Right cardiac atrium (tissue), 5 donors: Measurements from ENCODE around the gene DPP10. TPM values are rescaled to one million over a fixed set of nuclear protein-coding genes. Genes with fewer than 3 reads are reported as not detected.
"Not testable (repeated sequence)": the region's sequence is repeated elsewhere in the genome, so short reads cannot be mapped to it uniquely, and the experiment has no call there.

ENCODE experiments used
- ATAC-seq, 2 donors: fragments of 200-7000 bp; cut with Tn5 transposase; one replicate each; pipeline versions ENCODE4 v1.8.0 to v1.9.1; 2020; ENCODE audit warnings: moderate library complexity in 2 of 2, mild to moderate bottlenecking in 1 of 2
- DNase-seq, 3 donors: peaks; one replicate each; pipeline ENCODE4 v3.0.0-alpha.2; 2020
- H3K27ac ChIP-seq: one replicate; pipeline ENCODE4 v1.5.1; 2013; ENCODE audit warnings: mild to moderate bottlenecking, low read length, control low read depth, moderate library complexity
- H3K27me3 ChIP-seq: one replicate; pipeline ENCODE4 v1.6.1; 2013; ENCODE audit not compliant: control insufficient read depth, insufficient read depth
- H3K4me1 ChIP-seq: one replicate; pipeline ENCODE4 v1.6.1; 2013; ENCODE audit warnings: low read length; ENCODE audit not compliant: control insufficient read depth, insufficient read depth
- H3K4me3 ChIP-seq: one replicate; pipeline ENCODE4 v1.5.1; 2013; ENCODE audit warnings: low read length, control low read depth
- H3K9me3 ChIP-seq: one replicate; pipeline ENCODE4 v1.6.1; 2013; ENCODE audit warnings: low read length; ENCODE audit not compliant: control insufficient read depth
- WGBS: extraction: QIAGEN DNeasy Blood & Tissue Kit; methylation state at CpG from one replicate; pipeline ENCODE4 v1.1.7; 2013; 5-methylcytosine and 5-hydroxymethylcytosine counted together
- intact Hi-C, 4 donors: fragments of 100-400 bp; cut with DNase I; formaldehyde crosslinking; loops; one replicate each; pipeline versions ENCODE4 v1.11.0 to v1.14.0; 2022 to 2023
- polyA plus RNA-seq: library from polyadenylated mRNA; stranded (reverse); fragments of 200-250 nt; gene quantifications from one replicate; pipeline ENCODE4 v1.2.3, GENCODE V29; 2013
- total RNA-seq, 4 donors: library from RNA; stranded (reverse); fragmentation: NEBNext Ultra II Directional; extraction: Animal tissue kit (Norgen Biotek cat#: 25700); gene quantifications; one replicate each; pipeline ENCODE4 v1.2.1, GENCODE V29; 2021
- donor health status: healthy with polysubstance abuse.
- donor health status: DM: no; HTN: yes; CAD: no.
- donor health status: DM: no; HTN: no; CAD: no.
- donor health status: DM: no; HTN: yes; CAD: no; lungs with severe emphysema.
- donor health status: DM: yes; HTN: yes; CAD: no.

DPP10 gene
- total and polyA plus RNA-seq, 5 donors, result 0.05 to 0.74 (median 0.23) TPM; not detected in 2

DNA sequence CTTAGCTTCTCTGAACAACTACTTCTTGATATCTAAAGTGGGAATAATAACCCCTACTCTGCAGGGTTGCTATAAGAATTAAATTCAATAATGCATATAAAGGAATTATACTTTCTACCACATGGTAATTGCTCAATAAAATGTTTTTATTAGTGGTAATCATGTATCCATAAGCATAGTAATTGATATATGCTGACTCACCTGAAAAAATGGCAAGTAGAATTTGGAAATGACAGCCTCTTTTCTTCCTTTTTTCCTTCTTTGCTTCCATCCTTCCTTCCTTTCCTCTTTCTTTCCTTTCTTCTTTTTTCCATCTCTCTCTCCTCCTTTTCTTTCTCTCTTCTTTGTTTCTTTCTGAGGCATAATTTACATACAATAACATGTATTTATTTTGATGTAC is 65.3 kb downstream of the DPP10 start:
- DNase-seq, result no peak
- H3K27me3 ChIP-seq, result no peaks in the 10 kb centered on the region
- no peaks in the 10 kb centered on the region for H3K4me1 ChIP-seq
- H3K4me3 ChIP-seq, result no peak overlapping the region
- ATAC-seq, result no peak
- H3K27ac ChIP-seq, result no peak overlapping the region
- intact Hi-C loops, result no loop called here
- no peaks in the 10 kb centered on the region for H3K9me3 ChIP-seq

DNA sequence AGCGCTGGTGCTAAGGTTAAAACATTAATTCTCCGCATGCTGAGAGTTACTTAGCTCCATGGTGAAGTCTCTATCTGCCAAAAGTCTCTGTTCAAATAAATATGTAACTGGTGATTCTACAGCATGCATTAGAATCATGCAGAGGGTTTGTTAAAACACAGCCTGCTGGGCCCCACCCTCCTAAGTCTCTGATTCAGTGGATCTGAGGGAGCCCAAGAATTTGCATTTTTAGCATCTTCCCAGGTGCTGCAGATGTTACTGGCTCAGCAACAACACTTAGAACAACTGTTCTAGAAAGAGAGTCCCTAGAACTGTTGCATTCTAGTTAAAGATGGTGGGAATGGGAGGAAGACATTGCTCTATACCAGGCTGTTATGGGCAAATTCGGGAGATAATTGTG is 73.4 kb downstream of the DPP10 start:
- no peak overlapping the region for H3K27ac ChIP-seq
- no peak overlapping the region for H3K4me3 ChIP-seq
- no peaks in the 10 kb centered on the region for H3K27me3 ChIP-seq
- H3K9me3 ChIP-seq, result no peaks in the 10 kb centered on the region
- DNase-seq (no peak), ATAC-seq (no peak)
- WGBS, result 84% methylated on average over 3 of the region's 3 CpGs
- intact Hi-C loops, result no loop called here
- no peaks in the 10 kb centered on the region for H3K4me1 ChIP-seq

DNA sequence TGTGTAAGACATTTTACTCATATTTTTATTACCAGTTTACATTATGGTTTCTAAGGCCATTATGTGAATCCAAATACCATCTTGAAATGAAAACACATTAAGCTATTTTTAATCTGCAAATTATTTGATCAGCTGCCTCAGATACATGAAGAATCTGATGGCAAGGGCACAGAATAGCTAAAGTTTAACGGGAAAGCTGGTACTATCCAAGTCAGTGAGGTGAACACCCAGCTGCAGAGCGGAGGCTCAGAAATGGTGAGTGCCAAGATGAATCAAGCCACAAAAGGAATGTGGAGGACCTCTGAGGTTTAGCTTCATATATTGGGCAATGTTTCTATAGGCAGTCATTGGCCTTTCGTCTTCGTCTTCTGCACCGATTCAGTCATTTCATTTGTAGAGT is 75.1 kb downstream of the DPP10 start:
- DNase-seq (no peak), ATAC-seq (no peak)
- intact Hi-C loops, result no loop called here
- Histone ChIP-seq H3K27ac (no peak overlapping the region), H3K4me3 (no peak overlapping the region), H3K27me3 (no peaks in the 10 kb centered on the region), H3K9me3 (no peaks in the 10 kb centered on the region), H3K4me1 (no peaks in the 10 kb centered on the region)
- WGBS, result 96% methylated on average over 5 of the region's 5 CpGs

DNA sequence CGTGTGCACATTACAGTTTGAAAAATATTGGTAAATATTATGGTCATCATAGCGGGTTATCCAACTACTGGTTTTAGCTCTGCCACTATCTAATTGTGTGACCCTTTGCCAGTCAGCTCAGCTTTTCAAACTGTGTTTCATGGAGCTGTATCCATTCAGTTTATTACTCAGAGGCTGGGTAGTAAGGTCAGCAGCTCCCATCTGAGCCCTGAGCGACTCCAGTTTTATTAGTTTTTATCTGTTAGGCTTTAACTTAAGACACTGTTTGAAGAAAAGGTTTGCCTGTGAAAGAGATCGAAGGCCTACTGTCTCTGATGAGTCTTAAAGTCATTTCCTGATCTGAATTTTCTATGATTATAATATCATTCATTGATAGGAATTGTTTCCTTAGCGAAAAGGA is 76.3 kb downstream of the DPP10 start:
- Histone ChIP-seq H3K27me3 (no peaks in the 10 kb centered on the region), H3K9me3 (no peaks in the 10 kb centered on the region), H3K4me1 (no peaks in the 10 kb centered on the region), H3K27ac (no peak overlapping the region), H3K4me3 (no peak overlapping the region)
- 90% methylated on average over 5 of the region's 5 CpGs for WGBS
- no peak for DNase-seq
- intact Hi-C loops, result no loop called here
- no peak for ATAC-seq

DNA sequence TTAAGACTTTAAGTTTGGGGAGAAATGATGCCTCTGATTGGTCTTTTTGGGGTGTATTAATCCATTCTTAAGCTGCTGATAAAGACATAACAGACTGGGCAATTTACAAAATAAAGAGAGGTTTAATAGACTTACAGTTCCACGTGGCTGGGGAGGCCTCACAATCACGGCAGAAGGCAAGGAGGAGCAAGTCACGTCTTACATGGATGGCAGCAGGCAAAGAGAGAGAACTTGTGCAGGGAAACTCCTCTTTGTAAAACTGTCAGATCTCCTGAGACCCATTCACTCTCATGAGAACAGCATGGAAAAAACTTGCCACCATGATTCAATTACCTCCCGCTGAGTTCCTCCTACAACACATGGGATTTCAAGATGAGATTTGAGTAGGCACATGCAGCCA is 80.2 kb downstream of the DPP10 start:
- H3K4me1 ChIP-seq, DNase-seq, ATAC-seq, H3K27me3 ChIP-seq, H3K4me3 ChIP-seq, intact Hi-C loops, H3K27ac ChIP-seq, H3K9me3 ChIP-seq: not testable (repeated sequence)
- 85% methylated on average over 4 of the region's 4 CpGs for WGBS

DNA sequence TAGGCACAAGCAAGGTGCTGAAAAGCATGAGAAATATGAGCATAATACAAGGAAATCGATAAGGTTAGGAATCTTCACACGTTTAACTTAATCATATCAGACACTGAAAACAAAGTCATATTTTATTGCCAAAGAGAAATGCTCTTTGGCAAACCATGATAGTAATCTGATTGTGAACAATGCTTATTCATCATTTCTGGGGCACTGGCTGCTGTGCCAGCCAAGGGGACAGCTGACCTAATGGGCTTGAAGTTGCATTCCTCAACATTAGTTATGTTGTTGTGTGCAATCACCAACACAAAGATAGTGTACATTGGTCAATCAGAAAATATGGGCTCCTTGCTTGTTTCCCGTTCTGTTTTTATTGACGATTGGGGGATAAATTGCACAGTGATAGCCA is 83.5 kb downstream of the DPP10 start:
- Histone ChIP-seq H3K9me3 (no peaks in the 10 kb centered on the region), H3K27me3 (no peaks in the 10 kb centered on the region), H3K4me1 (no peaks in the 10 kb centered on the region), H3K27ac (no peak overlapping the region), H3K4me3 (no peak overlapping the region)
- no peak for DNase-seq
- WGBS, result 82% methylated on average over 4 of the region's 4 CpGs
- intact Hi-C loops, result no loop called here
- ATAC-seq, result no peak

DNA sequence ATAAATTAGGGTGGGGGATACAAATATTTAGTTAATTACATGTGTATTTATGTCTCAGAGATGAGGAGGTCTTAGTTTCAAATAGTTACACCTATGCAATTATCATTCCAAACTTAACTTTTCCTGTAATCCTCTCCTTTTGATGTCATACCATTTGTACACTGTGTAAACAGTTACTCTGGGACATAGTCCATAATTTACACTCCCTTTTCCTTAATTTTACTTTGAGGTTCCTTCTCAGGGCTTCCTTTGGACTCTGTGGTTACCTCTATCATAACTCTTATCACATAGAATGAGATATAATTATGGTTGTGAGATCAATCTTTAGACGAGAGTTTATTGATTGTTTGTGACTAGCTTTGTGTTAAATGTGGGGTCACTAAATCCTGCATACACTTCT is 84.4 kb downstream of the DPP10 start:
- no peak overlapping the region for H3K4me3 ChIP-seq
- intact Hi-C loops, result no loop called here
- H3K9me3 ChIP-seq, result no peaks in the 10 kb centered on the region
- H3K27me3 ChIP-seq, result no peaks in the 10 kb centered on the region
- 54% methylated on average over 1 of the region's 1 CpG for WGBS
- ATAC-seq (no peak), DNase-seq (no peak)
- no peak overlapping the region for H3K27ac ChIP-seq
- no peaks in the 10 kb centered on the region for H3K4me1 ChIP-seq

DNA sequence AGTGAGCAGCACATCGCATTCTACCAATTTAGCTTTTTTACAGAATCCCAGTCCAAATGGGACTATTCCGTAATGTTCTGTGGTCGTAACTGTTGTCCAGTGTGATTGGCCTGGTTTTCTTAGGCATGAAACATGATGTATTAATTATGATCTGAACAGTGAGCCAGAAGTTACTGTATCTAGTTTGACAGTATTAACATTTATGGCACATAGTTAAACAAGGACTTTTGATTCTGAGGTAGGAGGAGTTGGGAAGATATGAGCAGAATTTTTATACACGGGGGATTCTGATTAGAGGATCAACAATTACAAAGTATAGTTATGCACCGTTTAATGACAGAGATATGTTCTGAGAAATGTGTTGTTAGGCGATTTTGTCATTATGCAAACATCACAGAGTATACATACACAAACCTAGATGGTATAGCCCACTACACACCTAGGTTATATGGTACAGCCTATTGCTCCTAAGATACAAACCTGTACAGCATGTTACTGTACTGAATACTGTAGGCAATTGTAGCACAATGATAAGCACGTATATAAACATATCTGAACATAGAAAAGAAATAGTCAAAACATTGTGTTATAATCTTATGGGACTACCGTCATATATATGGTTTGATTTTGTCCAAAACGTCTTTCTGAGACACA is 85.0 kb downstream of the DPP10 start:
- 75% methylated on average over 9 of the region's 9 CpGs for WGBS
- H3K9me3 ChIP-seq, result no peaks in the 10 kb centered on the region
- no peak overlapping the region for H3K4me3 ChIP-seq
- intact Hi-C loops, result no loop called here
- no peak for DNase-seq
- no peak overlapping the region for H3K27ac ChIP-seq
- no peaks in the 10 kb centered on the region for H3K4me1 ChIP-seq
- ATAC-seq, result no peak
- no peaks in the 10 kb centered on the region for H3K27me3 ChIP-seq

DNA sequence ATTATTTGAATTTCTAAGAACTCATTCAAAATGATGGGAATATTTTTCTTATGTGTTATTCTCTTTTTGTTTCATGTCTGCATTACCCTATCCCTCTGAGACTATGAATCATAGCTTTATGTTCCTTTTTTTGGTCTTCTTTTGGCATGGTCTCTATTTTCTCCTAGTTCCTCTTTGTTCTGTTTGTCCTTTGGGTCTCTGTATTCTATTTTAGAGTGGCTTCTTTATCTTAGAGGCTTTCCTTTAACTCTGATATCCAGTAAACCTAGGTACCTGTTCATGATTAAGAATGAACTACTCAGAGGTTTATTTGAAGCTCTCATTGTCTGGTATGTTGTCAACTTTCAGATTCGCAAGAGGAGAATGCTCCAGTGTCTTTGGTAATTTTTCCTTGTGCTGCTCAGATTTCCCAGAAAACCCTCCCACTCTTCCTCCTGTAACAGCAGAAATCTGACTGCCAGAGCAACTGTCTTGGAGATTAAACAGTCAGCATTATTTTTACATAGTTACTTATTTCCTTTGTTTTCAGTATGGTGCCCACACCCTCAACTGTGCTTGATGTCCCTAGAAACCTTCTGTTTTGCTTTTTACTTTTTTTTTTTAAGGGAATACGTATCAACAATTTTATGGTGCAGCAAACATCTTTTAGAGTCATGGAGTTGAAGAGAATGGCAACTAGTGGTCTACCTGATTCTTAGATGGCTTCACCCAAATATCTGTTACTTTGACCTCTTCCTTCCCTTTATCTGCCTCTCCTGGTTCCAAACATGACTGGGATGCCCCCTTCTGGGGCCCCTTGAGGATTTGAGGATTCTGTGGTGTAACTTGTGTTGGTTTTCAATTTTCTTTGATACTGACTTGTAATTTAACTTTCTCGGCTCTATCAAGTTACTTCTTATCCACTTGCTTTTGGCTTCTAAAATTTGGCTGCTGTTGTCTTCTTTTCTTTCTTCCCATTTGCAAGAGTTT is 92.0 kb downstream of the DPP10 start:
- Histone ChIP-seq H3K27me3 (no peaks in the 10 kb centered on the region), H3K4me3 (no peak overlapping the region), H3K4me1 (no peaks in the 10 kb centered on the region), H3K9me3 (no peaks in the 10 kb centered on the region), H3K27ac (no peak overlapping the region)
- peak; percentile 50 to 78 for ATAC-seq
- intact Hi-C loops, result no loop called here
- WGBS, result 40% methylated on average over 3 of the region's 3 CpGs
- DNase-seq, result no peak

DNA sequence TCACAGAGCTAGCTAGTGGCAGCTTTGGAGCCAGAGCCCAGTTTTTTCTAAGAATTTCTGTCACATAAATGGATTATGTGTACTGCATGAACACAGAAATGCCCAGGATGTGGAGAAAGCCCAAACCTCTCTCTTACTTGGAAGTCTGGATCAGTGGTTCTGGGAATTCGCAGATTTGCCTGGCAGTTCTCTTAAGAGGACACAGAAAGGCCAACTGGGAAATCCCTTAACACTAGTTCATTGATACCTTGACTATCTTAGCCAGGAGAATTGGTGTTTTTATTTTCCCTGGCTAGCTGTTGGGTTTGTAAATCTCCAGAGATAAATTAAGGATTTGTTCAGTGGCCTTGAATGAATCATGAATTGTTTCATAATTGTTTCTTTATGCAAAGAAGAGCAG is 95.3 kb downstream of the DPP10 start:
- ATAC-seq (peak in 1 of 2 donors; percentile 59), DNase-seq (no peak)
- H3K4me3 ChIP-seq, result no peak overlapping the region
- 54% methylated on average over 1 of the region's 1 CpG for whole genome bisulfite sequencing
- no peaks in the 10 kb centered on the region for H3K4me1 ChIP-seq
- intact Hi-C loops, result no loop called here
- no peaks in the 10 kb centered on the region for H3K27me3 ChIP-seq
- H3K27ac ChIP-seq, result no peak overlapping the region
- H3K9me3 ChIP-seq, result no peaks in the 10 kb centered on the region

DNA sequence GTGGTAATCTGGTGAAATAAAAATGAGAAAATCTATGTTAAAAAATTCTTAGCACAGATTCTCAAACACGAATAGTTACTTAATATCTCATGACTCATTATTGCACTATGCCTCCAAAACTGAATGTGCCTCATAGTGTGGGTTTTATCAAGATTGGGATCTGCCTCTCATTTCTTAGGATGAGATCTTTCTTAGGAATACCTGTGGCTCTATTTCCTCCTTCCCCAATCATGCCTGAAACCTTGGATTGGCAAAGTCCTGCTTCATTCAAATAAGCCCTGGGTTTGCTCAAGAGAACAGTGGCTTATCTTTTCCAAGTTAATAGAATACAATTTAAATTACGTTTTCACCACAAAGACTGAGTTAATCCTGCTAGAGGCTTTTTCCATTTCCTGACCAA is 100.3 kb downstream of the DPP10 start:
- Histone ChIP-seq H3K27me3 (no peaks in the 10 kb centered on the region), H3K4me3 (no peak overlapping the region), H3K9me3 (no peaks in the 10 kb centered on the region), H3K27ac (no peak overlapping the region), H3K4me1 (no peaks in the 10 kb centered on the region)
- DNase-seq, result no peak
- 16% methylated on average over 2 of the region's 2 CpGs for WGBS
- intact Hi-C loops, result no loop called here
- peak; percentile 25 to 39 for ATAC-seq
